ENCODE results near the gene GAB2.
A peak's percentile ranks its signal among the peaks of the same experiment; 100 is the strongest.

GAB2 gene

DNA sequence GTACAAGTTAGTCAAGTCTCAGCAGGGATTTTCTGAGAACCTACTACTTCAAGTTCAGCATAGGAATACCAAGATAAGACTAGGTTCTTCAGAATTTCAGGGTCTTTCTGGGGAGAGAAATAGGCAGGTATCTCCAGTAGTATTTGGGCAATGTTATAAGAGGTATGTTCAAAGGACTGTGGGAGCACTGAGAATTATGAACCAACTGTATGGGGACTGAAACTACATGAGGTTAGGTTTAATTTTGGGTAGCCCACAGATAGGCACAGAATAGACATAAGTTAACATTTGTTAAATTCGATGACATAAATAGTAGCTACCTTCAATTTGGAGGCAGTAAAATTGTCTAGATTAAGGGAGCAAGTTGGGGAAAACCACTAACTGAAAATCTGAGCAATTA, 9.2 kb upstream of the GAB2 start:
- no peak for DNase-seq

DNA sequence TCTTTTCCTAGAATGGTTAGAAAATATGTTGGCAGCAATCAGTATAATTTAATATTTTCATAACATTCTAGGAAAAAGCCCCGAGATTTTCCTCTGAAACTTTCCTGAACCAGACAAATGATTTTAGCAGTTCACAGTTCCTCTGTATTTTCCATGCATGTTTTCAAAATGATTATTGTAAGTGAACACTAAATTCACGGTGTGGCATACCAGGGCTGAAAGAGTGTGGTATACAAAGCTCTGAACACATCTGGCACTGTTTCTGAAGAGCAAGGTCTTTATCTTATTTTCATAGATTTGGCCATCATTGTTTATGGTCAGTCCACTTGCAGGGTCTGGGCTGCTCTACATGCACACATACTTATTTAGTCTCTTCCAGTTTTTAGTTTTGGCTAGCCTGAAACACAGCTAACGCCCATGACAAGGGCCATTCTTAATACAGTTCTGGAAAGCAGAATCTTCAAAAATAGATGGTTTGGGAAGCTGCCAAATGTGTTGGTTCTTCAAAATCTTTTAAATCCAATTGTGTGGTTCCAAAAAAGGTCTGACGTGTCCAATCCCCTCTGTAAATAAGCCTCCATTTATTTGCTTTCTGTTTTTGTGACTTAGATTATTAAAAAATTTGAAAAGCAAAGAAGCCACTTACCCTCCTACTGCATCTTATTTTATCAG, 7.9 kb upstream of the GAB2 start:
- no peak for DNase-seq

DNA sequence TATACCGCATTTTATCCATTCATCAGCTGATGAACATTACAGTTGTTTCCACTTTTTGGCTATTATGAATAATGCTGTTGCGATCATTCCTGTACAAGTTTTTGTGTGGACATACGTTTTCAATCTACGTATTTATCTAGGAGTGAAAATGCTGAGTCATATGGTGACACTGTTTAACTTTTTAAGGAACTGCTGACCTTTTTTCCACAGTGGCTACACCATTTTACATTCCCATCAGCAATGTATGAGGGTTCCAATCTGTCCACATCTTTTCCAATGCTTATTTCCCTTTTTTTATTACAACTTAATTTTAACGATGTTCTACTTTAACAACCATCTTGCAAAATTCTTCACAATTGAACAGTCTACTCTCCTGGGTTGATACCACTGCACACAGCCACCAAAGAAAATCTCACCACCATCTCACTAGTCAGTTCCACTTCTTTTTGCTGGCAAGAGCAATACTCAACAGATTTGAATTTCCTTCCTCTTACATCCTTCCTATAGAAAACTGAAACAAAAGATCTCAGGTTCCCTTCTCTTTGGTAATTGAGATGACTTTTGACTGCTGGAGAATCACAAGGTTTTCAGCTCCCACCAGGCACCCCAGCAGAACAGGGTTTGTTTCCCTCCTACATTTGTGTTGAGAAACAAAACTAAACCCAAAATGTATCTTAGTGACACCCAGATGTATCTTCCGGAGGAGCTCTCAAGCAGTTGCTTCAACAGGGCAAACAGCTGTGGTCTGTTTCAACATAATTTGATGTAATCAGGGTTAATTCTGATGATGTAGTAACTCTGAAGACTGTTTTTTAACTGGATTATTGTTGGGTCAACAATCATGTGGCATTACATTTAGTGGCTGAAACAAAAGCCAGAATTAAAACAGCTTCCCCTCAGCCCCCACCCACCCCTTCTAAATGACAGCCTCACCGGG, 7.0 kb upstream of the GAB2 start:
- DNase-seq: no peak

DNA sequence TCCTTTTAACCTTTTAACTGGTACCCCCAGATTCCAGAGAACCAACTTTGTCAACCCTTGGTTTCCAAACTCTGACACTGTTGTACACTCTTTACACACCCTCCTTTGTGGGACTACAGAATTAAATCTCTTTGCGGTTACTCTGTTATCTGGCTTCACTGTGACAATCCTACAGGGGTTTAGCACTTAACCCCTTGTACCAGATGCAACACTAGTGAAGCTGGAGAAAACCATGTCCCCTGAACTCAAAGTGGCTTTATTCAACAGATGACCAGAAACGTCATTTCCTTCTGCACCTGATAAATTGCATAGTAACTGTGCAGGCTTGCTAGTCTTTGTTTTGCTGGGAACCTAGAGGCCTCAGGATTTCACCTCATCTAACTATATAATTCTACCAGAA, 5.6 kb upstream of the GAB2 start:
- DNase-seq: no peak

DNA sequence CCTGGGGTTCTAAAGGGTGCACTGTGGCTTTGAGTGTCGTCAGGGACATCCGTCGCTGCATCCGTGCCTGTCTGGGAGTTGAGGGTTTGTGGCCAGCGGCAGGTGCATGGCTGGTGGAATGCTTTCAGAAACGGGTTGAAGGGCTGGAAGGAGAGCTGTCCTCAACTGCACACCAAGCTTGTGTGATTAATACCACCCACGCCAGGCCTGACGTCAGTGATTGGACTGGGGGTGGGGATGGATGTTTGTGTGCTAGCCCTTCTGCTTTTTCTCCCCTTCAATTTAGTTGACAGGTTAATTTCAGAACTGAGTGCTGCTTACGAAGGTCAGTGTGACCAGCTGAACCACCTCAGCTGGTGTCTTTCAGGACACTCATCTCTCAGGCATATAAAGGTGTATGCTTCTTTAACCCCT, 3.2 kb upstream of the GAB2 start:
- DNase-seq: peak; percentile 55

DNA sequence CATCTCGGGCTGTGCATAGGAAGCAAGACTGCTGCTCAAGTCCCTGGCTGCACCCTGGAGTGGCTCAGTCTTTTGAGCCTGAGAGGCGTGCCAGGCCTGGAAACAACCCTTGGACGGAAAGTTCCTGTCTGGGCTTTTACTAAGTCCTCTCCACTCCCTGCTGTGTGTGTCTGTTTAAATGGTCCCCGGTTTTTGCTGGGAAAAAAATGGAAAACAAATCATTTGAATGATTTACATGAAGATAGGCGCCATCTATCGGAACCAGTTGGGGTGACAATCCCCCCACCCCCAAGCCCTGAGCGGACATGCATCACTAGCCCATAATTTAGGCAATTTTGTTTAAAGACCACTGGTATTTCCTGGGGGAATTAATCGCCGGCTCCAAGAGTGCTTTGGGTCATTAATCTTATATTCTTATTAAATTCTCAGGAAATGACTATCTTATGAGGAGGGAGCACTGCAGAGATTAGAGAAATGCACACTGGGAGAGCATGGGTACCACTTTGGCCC, 2.7 kb upstream of the GAB2 start:
- DNase-seq: no peak

DNA sequence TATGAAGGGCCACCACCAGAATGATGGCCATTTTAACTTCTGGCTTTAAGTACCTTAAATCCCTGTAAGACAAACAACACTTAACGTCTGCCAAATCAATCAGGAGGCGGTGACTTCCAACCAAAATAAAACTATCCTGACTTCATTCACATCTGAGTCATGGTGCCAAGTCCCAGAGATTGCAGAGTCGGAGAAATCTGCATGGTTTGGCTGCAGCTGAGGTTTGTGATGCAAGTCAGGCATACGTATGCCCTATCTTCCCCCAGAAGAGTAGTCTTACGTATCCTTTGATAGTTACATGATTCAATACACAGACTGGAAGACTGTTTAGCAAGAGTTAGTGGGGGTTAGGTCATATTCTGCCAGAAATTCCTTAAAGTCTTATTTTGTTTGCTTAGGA, 1.7 kb upstream of the GAB2 start:
- DNase-seq: no peak

DNA sequence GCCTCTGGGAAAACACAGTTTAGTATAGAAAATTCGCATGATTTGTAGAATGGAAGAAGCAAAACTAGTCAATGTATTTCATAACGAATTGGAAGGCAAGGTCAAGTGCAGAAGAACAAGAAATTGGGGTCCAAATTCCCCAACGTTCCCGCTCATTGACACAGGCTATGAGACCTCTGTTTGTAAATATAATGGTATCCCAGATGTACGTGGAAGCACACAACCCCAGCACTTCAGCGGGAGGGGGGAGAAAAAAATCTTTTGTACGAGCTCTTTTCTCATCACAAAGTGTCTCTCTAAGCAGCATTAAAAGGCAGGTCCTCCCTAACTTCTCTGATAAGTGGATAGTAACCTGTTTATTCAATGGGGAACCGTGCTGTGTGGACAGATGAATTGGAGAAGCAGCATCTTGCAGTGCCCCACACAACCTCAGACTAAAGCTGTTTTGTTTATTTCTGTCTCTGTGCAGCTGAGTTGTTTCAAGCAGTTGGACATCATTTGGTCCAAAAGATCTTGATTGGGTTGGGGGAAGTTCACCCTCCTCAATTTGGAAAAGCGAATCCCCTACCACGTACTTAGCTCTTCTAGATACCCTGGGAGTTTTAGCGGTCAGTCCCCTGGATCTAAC, 1.1 kb upstream of the GAB2 start:
- DNase-seq: no peak

DNA sequence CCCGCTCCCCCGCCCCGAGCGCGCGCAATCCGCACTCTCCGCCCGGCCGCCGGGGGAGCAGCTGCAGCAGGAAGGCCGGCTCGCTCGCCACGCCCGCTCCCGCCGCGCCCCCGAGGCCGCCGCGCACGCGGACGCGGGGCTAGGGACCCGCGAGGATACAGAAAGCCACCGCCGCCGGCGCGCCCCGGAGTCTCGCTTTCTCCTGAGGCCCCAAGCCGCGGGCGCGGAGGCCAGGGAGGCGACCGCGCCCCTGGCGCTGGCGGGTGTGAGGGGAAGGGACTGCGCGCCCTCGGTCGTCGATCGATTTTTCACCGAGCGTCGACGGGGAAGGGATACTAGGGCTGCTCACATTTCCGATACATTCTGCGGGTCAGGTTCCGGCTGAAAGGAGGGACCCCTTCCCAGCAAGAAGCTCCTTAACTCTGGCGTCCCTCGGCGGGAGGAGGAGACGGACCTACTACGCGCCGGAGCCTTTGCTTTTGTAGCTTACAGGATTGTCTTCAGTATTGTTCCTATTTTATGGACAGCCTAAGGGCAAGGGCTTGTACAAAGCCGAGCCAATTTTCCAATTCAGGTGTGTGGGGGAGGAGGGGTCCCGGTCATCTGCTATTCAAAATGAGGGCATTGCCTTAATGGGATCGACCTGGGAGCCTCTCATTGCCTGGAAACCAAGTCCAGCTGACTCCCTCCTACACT, 416 bp upstream of the GAB2 start:
- peak; percentile 73 for DNase-seq

DNA sequence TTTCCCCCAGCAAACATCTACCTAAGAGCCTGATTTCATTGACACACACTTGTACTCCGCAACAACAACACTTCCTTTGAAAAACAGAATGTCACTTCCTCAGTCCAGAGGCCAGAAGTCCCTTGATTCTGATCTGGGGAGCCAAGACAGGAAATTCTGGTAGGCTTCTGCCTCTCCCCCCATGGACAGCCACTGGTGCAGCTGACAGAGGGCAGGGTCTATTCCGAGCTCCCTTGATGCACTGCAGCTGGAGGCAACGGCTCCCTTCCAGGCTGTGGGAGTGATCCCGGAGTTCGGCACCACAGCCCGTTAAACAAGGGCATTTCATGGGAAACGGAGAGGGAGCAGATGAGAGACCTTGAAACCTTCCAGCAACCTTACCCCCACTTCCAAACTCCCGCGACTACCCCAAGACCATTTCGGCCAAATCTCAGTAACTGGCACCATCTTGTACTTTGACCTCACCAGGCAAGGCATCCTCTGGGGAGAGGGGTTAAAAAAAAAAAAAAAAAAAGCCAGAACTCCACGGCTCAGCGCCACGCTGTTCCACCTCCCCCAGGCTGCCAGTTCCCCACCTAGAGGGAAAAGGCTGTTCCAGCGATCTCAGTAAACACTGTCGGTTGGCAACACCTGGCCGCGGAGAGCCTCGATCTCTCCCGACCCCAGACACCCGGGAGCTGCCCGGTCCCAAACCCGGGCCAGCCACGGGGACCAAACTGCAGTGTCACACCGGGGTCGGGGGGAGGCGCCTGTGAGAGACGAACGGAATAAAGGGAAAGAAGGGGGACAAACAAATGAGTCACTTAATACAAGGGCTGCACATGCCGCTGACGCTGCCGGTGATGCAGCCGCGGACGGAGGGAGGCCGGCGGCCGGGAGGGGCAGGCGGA, 1.1 kb downstream of the GAB2 start:
- DNase-seq: peak; percentile 37

DNA sequence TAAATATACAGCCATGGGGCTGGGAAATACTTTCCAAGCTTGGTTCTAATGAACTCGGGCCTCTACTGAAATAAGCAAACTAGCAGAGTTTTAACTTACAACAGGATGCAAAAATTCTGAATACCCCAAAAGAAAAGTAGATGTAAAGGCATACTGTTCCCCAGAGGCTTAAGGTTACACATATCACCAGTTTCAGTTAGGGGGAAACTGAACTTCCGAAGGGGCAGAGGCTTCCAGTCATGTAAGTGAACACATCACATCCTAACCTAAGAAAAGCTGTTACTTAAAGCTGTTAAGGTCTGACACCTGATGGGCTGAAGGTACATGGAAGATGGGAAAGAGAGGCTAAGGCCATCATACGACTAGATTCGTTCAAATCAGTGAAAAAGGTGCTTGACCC, 2.3 kb downstream of the GAB2 start:
- DNase-seq: no peak

DNA sequence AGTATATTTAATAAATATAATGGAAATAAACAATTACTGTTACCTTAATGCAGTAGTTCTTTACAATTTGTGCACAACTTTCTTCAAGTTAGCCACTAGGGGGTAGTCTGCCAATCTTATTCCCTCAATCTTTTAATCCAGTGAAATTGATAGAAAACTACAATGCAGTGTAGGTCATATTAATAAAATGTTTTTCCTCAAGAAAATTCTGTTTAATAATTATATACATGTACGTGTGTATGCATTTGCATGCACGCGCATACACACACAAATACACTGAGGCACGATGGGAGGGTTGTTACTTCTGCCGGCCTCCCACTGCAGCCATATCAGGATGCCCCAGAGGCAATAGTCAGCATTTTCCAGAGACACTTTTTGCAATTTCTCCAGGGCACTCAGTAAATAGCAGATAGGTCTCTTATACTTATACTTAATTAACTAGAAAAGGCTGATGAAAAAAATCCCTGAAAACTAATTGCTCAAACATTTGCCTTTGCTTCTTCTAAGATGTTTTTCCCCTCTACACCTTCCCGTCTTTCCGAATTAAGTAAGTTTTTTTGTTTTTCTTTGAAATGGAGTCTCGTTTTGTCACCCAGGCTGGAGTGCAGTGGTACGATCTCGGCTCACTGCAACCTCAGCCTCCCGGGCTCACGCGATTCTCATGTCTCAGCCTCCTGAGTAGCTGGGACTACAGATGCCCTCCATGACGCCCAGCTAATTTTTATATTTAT, 3.1 kb downstream of the GAB2 start:
- no peak for DNase-seq

DNA sequence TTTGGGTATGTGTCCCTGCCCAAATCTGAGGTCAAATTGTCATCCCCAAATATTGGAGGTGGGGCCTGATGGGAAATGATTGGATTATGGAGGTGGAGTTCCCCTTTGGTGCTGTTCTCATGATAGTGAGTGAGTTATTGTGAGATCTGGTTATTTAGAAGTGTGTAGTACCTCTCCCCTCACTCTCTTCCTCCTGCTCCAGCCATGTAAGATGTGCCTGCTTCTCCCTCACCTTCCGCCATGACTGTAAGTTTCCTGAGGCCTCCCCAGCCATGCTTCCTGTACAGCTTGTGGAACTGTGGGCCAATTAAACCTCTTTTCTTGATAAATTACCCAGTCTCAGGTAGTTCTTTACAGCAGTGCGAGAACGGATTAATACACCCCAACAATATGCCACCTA, 9.0 kb downstream of the GAB2 start:
- no peak for DNase-seq

DNA sequence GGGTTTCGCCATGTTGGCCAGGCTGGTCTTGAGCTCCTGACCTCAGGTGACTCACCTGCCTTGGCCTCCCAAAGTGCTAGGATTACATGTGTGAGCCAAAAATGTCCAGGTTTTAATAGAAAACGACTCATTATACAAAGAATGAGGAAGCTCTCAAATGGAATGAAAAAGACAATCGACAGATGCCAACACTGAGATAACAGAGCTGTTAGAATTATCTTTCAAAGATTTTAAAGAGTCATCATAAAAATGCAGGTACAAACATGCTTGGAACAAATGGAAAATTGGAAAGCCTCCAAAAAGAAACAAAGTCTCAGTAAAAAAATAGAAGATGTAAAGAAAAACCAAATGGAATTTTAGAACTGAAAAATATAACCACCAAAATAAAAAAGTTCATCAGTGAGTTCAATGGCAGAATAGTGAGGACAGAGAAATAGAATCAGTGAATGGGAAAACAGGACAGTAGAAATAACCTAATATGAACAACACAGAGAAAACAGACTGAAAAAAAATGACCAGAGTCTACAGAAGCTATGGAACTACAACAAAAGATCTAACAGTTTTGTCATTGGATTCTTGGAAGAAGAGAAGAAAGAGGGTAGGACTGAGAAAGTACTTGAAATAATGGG, 10.9 kb downstream of the GAB2 start:
- no peak for DNase-seq

DNA sequence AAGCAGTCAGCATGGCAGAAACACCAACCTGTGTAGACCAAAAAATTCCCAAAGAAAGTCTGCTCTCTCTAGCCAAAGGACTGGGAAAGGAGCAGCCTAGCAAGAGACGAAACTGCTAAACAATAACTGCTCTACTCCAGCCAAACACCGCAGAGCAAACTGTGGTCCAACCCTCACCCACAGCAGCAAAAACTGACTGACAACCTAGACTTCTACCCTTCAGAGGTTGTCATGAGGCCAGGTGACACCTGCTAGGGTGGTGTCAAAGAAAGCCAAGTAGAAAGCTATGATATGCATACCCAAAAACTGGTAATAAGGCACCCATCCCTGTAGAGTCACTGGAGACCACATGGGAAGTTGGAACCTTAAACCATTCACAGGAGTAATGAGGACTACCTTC, 11.8 kb downstream of the GAB2 start:
- no peak for DNase-seq

DNA sequence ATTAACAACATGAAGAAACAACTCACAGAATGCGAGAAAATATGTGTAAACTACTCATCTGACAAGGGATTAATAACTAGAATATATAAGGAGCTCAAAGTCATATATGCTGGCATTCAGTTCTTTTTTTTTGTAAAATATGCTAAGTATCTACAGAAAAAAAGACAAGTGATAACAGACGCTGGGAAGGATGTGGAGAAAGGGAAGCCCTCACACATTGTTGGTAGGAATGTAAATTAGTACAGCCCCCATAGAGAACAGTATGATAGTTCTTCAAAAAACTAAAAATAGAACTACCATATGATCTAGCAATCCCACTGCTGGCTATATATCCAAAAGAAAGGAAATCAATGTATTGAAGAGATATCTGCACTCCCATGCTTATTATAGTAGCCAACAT, 13.8 kb downstream of the GAB2 start:
- no peak for DNase-seq

DNA sequence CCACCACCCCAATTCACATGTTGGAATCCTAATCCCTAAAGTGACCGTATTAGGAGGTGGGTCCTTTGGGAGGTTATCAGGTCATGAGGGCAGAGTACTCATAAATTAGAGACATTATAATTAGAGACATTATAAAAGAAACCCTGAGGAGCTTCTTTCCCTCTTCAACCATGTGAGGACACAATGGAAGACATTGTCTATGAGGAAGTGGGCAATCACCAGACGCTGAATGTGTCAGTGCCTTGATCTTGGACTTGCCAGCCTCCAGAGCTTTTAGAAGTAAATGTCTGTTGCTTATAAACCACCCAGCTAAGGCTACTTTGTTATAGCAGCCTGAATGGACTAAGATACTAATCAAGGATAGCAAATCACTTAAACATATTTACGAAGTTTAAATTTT, 14.8 kb downstream of the GAB2 start:
- no peak for DNase-seq

DNA sequence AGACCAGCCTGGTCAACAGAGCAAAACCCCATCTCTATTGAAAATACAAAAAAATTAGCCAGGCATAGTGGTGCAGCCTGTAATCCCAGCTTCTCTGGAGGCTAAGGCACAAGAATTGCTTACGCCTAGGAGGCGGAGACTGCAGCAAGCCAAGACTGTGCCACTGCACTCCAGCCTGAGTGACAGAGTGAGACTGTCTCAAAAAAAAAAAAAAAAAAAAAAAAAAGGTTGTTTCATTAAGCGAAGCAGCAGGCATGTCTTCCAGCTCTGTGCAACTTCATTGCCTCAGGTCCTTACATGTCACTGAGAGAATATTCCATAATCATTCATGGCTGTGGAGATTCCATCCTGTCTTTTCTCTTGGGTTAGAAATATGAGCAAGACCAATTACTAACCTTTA, 16.9 kb downstream of the GAB2 start:
- DNase-seq: no peak

DNA sequence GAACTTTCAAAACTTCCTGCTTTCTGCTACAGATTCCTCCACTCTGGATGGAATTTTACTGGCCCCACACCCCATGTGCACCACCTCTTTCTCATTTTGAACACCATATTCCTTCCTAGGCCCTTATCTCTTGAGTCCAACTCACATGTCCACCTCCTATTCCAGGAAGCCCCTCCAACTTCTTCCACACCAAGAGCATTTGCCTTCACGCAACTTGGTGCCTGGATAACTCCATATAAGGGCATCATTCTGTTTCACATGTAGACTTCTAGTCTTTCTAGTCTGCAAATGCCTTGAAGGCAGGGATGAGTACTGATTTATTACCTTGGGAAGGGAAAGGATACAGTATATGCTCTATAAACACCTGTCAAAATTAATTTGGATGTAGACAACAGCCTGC, 17.5 kb downstream of the GAB2 start:
- no peak for DNase-seq

DNA sequence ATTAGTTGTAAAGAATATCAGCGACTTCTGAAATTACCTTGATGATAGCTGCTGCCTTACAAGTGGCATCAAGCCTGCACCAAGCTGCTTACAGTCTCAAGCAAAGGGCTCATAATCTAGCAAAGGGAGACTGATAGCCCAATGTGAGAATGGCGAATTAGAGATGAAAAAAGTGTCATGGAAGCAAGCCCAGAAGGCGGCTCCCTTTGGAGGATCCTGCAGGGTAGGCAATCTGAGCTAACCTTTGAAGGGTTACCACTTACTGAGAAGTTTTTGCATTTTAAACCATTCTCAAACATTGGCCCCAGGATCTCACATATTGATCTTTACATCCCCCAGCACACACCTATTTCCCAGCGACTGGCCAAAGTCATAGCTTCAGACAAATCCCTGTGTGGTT, 18.5 kb downstream of the GAB2 start:
- DNase-seq: no peak

DNA sequence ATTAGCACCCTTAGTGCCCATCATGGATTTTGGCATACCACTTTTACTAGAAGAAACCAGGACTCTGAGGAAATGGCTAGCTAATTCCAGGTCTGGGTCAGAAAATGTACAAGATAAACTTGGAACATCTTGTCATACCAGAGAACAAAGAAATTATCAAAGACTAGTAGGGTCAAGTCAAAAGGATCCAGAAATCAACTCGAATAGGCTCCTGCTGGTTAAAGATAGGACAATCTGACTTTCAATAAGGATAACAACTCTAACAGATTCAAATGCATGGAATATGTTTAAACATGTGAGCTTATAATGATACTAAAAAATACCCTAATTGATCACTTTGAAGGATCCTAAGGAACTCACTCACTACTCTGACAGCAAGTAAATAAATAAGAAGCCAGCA, 18.9 kb downstream of the GAB2 start:
- DNase-seq: no peak
